ENCODE results near the gene OR5B12. TPM values are rescaled to one million over a fixed set of nuclear protein-coding genes. Genes with fewer than 3 reads are reported as not detected.

Gene OR5B12
- total and polyA plus RNA-seq, 4 donors = not detected

DNA sequence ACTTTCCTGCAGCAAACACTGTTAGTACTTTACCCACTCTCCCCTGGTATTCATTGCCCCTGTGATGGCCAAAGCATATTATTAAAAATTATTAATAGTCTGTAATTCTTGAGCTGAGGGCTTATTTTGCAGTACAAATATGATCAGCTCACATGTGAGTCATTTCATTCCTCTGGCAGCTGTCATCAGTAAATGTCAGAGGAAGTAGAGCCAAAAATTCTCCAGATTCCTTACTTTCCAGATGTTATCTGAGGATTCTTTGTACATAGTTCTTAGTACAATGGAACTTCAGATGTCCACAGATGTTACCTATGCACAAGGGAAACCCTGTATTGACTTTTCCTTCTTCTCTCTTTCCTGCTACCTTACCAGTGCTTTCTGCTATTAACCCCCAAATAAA lies 47.8 kb downstream of the OR5B12 start:
- Histone ChIP-seq H3K4me1 (ENCODE audit: control insufficient read depth in 4 of 4, insufficient read depth in 4 of 4, low read length in 3 of 4) (no peaks in the 10 kb centered on the region), H3K27ac (ENCODE audit: low read depth in 1 of 2, low read length in 2 of 2) (no peak overlapping the region), H3K9me3 (ENCODE audit: control insufficient read depth in 4 of 4, low read length in 3 of 4) (peaks cover 0 to 5% (median 3%) of the 10 kb centered on the region in 4 donors), H3K36me3 (ENCODE audit: control insufficient read depth in 4 of 4, insufficient read depth in 3 of 4, low read depth in 1 of 4, low read length in 3 of 4) (no peaks in the 10 kb centered on the region), H3K9ac (ENCODE audit: low read depth in 1 of 2, low read length in 2 of 2) (no peak overlapping the region), H3K4me3 (ENCODE audit: low read depth in 1 of 3, low read length in 3 of 3) (no peak overlapping the region), H3K27me3 (ENCODE audit: control insufficient read depth in 4 of 4, insufficient read depth in 4 of 4, low read length in 3 of 4) (no peaks in the 10 kb centered on the region)
- TF ChIP-seq, protein P1, sequence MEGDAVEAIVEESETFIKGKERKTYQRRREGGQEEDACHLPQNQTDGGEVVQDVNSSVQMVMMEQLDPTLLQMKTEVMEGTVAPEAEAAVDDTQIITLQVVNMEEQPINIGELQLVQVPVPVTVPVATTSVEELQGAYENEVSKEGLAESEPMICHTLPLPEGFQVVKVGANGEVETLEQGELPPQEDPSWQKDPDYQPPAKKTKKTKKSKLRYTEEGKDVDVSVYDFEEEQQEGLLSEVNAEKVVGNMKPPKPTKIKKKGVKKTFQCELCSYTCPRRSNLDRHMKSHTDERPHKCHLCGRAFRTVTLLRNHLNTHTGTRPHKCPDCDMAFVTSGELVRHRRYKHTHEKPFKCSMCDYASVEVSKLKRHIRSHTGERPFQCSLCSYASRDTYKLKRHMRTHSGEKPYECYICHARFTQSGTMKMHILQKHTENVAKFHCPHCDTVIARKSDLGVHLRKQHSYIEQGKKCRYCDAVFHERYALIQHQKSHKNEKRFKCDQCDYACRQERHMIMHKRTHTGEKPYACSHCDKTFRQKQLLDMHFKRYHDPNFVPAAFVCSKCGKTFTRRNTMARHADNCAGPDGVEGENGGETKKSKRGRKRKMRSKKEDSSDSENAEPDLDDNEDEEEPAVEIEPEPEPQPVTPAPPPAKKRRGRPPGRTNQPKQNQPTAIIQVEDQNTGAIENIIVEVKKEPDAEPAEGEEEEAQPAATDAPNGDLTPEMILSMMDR (IDR thresholded peaks at IDR 0.05; ENCODE audit: low read depth, low read length, missing input control) = no peak
- TF ChIP-seq HNF4A (conservative IDR thresholded peaks at IDR 0.05) = no peak
- no peak for TF ChIP-seq FOXA2 (IDR thresholded peaks at IDR 0.05)
- TF ChIP-seq SP1 (IDR thresholded peaks at IDR 0.05) = no peak
- TF ChIP-seq JUND (IDR thresholded peaks at IDR 0.05) = no peak
- TF ChIP-seq TAF1 (conservative IDR thresholded peaks at IDR 0.05) = no peak
- TF ChIP-seq GABPA (IDR thresholded peaks at IDR 0.05 in 1 of 2, conservative IDR thresholded peaks at IDR 0.05 in 1 of 2) = no peak
- TF ChIP-seq FOXA1 (IDR thresholded peaks at IDR 0.05) = no peak
- no peak for TF ChIP-seq HNF4G (IDR thresholded peaks at IDR 0.05)
- TF ChIP-seq, protein P2, sequence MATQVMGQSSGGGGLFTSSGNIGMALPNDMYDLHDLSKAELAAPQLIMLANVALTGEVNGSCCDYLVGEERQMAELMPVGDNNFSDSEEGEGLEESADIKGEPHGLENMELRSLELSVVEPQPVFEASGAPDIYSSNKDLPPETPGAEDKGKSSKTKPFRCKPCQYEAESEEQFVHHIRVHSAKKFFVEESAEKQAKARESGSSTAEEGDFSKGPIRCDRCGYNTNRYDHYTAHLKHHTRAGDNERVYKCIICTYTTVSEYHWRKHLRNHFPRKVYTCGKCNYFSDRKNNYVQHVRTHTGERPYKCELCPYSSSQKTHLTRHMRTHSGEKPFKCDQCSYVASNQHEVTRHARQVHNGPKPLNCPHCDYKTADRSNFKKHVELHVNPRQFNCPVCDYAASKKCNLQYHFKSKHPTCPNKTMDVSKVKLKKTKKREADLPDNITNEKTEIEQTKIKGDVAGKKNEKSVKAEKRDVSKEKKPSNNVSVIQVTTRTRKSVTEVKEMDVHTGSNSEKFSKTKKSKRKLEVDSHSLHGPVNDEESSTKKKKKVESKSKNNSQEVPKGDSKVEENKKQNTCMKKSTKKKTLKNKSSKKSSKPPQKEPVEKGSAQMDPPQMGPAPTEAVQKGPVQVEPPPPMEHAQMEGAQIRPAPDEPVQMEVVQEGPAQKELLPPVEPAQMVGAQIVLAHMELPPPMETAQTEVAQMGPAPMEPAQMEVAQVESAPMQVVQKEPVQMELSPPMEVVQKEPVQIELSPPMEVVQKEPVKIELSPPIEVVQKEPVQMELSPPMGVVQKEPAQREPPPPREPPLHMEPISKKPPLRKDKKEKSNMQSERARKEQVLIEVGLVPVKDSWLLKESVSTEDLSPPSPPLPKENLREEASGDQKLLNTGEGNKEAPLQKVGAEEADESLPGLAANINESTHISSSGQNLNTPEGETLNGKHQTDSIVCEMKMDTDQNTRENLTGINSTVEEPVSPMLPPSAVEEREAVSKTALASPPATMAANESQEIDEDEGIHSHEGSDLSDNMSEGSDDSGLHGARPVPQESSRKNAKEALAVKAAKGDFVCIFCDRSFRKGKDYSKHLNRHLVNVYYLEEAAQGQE (IDR thresholded peaks at IDR 0.05) = no peak
- no peak for TF ChIP-seq NR2F2 (IDR thresholded peaks at IDR 0.05)
- TF ChIP-seq YY1 (IDR thresholded peaks at IDR 0.05) = no peak
- TF ChIP-seq RXRA (IDR thresholded peaks at IDR 0.05) = no peak
- no peak for TF ChIP-seq EGR1 (IDR thresholded peaks at IDR 0.05; ENCODE audit: low read depth in 2 of 2)
- TF ChIP-seq, protein P3, sequence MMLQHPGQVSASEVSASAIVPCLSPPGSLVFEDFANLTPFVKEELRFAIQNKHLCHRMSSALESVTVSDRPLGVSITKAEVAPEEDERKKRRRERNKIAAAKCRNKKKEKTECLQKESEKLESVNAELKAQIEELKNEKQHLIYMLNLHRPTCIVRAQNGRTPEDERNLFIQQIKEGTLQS (IDR thresholded peaks at IDR 0.05) = no peak
- TF ChIP-seq, protein P4, sequence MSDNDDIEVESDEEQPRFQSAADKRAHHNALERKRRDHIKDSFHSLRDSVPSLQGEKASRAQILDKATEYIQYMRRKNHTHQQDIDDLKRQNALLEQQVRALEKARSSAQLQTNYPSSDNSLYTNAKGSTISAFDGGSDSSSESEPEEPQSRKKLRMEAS (IDR thresholded peaks at IDR 0.05) = no peak
- TF ChIP-seq, protein P5, sequence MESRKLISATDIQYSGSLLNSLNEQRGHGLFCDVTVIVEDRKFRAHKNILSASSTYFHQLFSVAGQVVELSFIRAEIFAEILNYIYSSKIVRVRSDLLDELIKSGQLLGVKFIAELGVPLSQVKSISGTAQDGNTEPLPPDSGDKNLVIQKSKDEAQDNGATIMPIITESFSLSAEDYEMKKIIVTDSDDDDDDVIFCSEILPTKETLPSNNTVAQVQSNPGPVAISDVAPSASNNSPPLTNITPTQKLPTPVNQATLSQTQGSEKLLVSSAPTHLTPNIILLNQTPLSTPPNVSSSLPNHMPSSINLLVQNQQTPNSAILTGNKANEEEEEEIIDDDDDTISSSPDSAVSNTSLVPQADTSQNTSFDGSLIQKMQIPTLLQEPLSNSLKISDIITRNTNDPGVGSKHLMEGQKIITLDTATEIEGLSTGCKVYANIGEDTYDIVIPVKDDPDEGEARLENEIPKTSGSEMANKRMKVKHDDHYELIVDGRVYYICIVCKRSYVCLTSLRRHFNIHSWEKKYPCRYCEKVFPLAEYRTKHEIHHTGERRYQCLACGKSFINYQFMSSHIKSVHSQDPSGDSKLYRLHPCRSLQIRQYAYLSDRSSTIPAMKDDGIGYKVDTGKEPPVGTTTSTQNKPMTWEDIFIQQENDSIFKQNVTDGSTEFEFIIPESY (IDR thresholded peaks at IDR 0.05) = no peak
- DNase-seq (ENCODE audit: low spot score) = no peak

DNA sequence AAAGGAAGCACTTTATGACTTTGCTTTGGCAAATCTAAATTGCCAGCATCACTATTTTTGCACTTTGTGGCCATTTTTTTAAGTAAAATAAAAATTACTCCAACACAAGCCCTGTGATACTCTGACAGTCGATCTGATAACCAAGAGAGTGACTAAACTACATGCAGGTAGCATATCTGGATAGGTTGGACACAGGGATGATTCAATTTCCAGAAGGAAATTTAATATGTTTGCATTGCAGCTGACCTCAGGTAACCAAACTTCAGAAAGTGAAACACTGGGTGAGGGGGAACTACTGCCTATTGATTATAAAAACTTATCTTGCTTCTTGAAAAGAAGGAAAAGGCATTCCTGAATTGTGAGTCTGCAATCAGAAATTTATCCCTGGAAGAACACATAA lies 49.3 kb downstream of the OR5B12 start:
- Histone ChIP-seq H3K9ac (ENCODE audit: low read depth in 1 of 2, low read length in 2 of 2) (no peak overlapping the region), H3K4me1 (ENCODE audit: control insufficient read depth in 4 of 4, insufficient read depth in 4 of 4, low read length in 3 of 4) (no peaks in the 10 kb centered on the region), H3K27ac (ENCODE audit: low read depth in 1 of 2, low read length in 2 of 2) (no peak overlapping the region), H3K36me3 (ENCODE audit: control insufficient read depth in 4 of 4, insufficient read depth in 3 of 4, low read depth in 1 of 4, low read length in 3 of 4) (no peaks in the 10 kb centered on the region), H3K9me3 (ENCODE audit: control insufficient read depth in 4 of 4, low read length in 3 of 4) (peaks cover 0 to 5% (median 3%) of the 10 kb centered on the region in 4 donors), H3K4me3 (ENCODE audit: low read depth in 1 of 3, low read length in 3 of 3) (no peak overlapping the region), H3K27me3 (ENCODE audit: control insufficient read depth in 4 of 4, insufficient read depth in 4 of 4, low read length in 3 of 4) (no peaks in the 10 kb centered on the region)
- TF ChIP-seq JUND (IDR thresholded peaks at IDR 0.05) (no peak), FOXA1 (IDR thresholded peaks at IDR 0.05) (no peak), RXRA (IDR thresholded peaks at IDR 0.05) (no peak), HNF4A (conservative IDR thresholded peaks at IDR 0.05) (no peak), EGR1 (IDR thresholded peaks at IDR 0.05; ENCODE audit: low read depth in 2 of 2) (no peak), TAF1 (conservative IDR thresholded peaks at IDR 0.05) (no peak)
- TF ChIP-seq, protein P1 (IDR thresholded peaks at IDR 0.05; ENCODE audit: low read depth, low read length, missing input control) = no peak
- no peak for DNase-seq (ENCODE audit: low spot score)
- 15% methylated on average over 1 of the region's 1 CpG for WGBS

All from liver (tissue), 9 donors.